ENCODE measurements around the gene CNOT1. TPM values are rescaled to one million over a fixed set of nuclear protein-coding genes. Genes with fewer than 3 reads are reported as not detected.

The CNOT1 gene
- total and polyA plus RNA-seq, 4 donors: 34.0 to 131 (median 78.5) TPM

- H3K36me3 ChIP-seq (ENCODE audit: control insufficient read depth in 4 of 4, insufficient read depth in 3 of 4, low read depth in 1 of 4, low read length in 3 of 4): no peaks in the 10 kb centered on the region
- H3K4me1 ChIP-seq (ENCODE audit: control insufficient read depth in 4 of 4, insufficient read depth in 4 of 4, low read length in 3 of 4): no peaks in the 10 kb centered on the region
- no peak overlapping the region for H3K9ac ChIP-seq (ENCODE audit: low read depth in 1 of 2, low read length in 2 of 2)
- TF ChIP-seq CTCF (IDR thresholded peaks at IDR 0.05; ENCODE audit: low read depth, low read length, missing input control) (no peak), FOXA1 (IDR thresholded peaks at IDR 0.05) (no peak), NR2F2 (IDR thresholded peaks at IDR 0.05) (no peak), TAF1 (conservative IDR thresholded peaks at IDR 0.05) (no peak), SP1 (IDR thresholded peaks at IDR 0.05) (no peak), YY1 (IDR thresholded peaks at IDR 0.05) (no peak), FOXA2 (IDR thresholded peaks at IDR 0.05) (no peak), HNF4G (IDR thresholded peaks at IDR 0.05) (no peak), JUND (IDR thresholded peaks at IDR 0.05) (no peak), RAD21 (IDR thresholded peaks at IDR 0.05) (no peak)
- TF ChIP-seq, protein P1, sequence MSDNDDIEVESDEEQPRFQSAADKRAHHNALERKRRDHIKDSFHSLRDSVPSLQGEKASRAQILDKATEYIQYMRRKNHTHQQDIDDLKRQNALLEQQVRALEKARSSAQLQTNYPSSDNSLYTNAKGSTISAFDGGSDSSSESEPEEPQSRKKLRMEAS (IDR thresholded peaks at IDR 0.05): no peak
- H3K4me3 ChIP-seq (ENCODE audit: low read depth in 1 of 3, low read length in 3 of 3): no peak overlapping the region
- no peaks in the 10 kb centered on the region for H3K9me3 ChIP-seq (ENCODE audit: control insufficient read depth in 4 of 4, low read length in 3 of 4)
- H3K27ac ChIP-seq (ENCODE audit: low read depth in 1 of 2, low read length in 2 of 2): no peak overlapping the region
- DNase-seq (ENCODE audit: low spot score): no peak
- H3K27me3 ChIP-seq (ENCODE audit: control insufficient read depth in 4 of 4, insufficient read depth in 4 of 4, low read length in 3 of 4): no peaks in the 10 kb centered on the region
- WGBS: 85% methylated on average over 8 of the region's 8 CpGs
Observed at GRCh38 chr16:58655215-58655596, 25.6 kb upstream of the CNOT1 start.

DNA sequence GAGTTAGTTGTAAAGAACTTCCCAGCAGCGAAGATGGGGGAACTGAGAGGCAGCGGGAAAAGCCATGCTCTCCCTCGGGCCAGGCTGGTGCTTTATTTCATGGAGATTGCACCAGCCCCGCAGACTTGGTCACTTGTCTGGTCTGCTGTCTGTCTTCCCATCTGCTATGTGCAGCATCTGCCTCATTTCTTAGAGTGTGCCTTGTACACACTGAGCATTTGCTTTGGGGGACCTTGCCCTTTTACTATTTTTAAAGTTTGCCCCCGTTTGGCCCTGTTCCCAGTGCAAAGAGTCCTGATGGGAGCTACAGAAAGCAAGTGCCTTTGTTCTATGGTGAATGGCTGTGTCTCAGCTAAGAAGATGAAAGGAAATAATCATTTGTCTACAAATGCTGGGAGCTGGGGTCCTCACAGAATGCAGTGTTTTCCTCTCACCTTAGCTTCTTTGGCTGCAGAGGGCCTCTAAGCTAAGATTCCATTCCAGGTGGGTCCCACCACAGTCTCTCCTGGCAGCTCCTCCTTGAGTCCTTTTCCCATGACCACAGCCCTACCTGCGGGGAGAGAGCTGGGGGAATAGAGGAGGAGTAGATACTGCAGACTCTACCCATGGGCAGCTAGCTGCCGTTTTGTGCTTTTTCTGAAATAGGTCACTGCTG, 25.1 kb upstream of the CNOT1 start:
- H3K27me3 ChIP-seq (ENCODE audit: control insufficient read depth in 4 of 4, insufficient read depth in 4 of 4, low read length in 3 of 4): no peaks in the 10 kb centered on the region
- H3K9ac ChIP-seq (ENCODE audit: low read depth in 1 of 2, low read length in 2 of 2): no peak overlapping the region
- H3K27ac ChIP-seq (ENCODE audit: low read depth in 1 of 2, low read length in 2 of 2): no peak overlapping the region
- H3K9me3 ChIP-seq (ENCODE audit: control insufficient read depth in 4 of 4, low read length in 3 of 4): no peaks in the 10 kb centered on the region
- no peak for DNase-seq (ENCODE audit: low spot score)
- H3K4me3 ChIP-seq (ENCODE audit: low read depth in 1 of 3, low read length in 3 of 3): no peak overlapping the region
- H3K4me1 ChIP-seq (ENCODE audit: control insufficient read depth in 4 of 4, insufficient read depth in 4 of 4, low read length in 3 of 4): no peaks in the 10 kb centered on the region
- TF ChIP-seq FOXA1 (IDR thresholded peaks at IDR 0.05) (no peak), EGR1 (IDR thresholded peaks at IDR 0.05; ENCODE audit: low read depth in 2 of 2) (no peak), JUND (IDR thresholded peaks at IDR 0.05) (no peak), FOXA2 (IDR thresholded peaks at IDR 0.05) (no peak)
- 86% methylated on average over 7 of the region's 7 CpGs for WGBS
- no peaks in the 10 kb centered on the region for H3K36me3 ChIP-seq (ENCODE audit: control insufficient read depth in 4 of 4, insufficient read depth in 3 of 4, low read depth in 1 of 4, low read length in 3 of 4)

DNA sequence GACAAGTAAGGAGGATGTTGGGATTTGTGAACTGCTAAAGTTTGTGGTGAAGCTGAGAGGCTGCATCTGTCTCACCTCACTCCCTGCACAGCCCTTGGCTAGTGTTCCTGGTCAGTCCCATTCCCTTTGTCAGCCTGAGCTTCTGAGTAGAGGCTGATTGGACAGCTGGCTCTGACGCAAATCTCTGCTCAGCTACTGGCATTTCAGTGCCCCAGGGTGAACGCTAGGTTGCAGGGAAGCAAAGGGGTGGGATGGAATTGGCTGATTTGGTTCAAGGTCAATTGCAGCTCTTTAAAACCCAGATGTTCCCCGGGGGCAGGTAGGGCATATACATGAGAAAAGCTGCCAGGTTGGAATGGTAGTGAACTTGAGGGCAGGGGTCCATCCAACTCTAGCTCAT, 23.1 kb upstream of the CNOT1 start:
- Histone ChIP-seq H3K9ac (ENCODE audit: low read depth in 1 of 2, low read length in 2 of 2) (no peak overlapping the region), H3K4me1 (ENCODE audit: control insufficient read depth in 4 of 4, insufficient read depth in 4 of 4, low read length in 3 of 4) (no peaks in the 10 kb centered on the region), H3K36me3 (ENCODE audit: control insufficient read depth in 4 of 4, insufficient read depth in 3 of 4, low read depth in 1 of 4, low read length in 3 of 4) (no peaks in the 10 kb centered on the region), H3K9me3 (ENCODE audit: control insufficient read depth in 4 of 4, low read length in 3 of 4) (no peaks in the 10 kb centered on the region), H3K4me3 (ENCODE audit: low read depth in 1 of 3, low read length in 3 of 3) (no peak overlapping the region), H3K27ac (ENCODE audit: low read depth in 1 of 2, low read length in 2 of 2) (no peak overlapping the region), H3K27me3 (ENCODE audit: control insufficient read depth in 4 of 4, insufficient read depth in 4 of 4, low read length in 3 of 4) (no peaks in the 10 kb centered on the region)
- TF ChIP-seq FOXA1 (IDR thresholded peaks at IDR 0.05) (no peak), NR2F2 (IDR thresholded peaks at IDR 0.05) (no peak)
- no peak for DNase-seq (ENCODE audit: low spot score)
- 52% methylated on average over 3 of the region's 3 CpGs for WGBS

DNA sequence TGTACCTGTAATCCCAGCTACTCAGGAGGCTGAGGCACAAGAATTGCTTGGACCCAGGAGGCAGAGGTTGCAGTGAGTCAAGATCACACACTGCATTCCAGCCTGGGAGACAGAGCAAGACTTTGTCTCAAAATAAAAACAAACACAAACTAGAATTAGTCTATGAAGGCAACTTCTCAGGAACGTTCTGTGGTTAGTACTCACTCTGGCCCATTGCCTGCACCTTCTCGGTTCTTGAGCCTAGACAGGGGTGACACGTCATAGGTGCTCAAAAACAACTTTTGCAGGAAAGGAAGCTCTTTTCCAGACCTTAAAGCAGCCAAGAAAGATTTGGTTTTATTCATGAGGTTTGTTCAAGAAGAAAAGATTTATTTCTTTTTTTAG, 22.3 kb upstream of the CNOT1 start:
- TF ChIP-seq RXRA (IDR thresholded peaks at IDR 0.05) (no peak), EGR1 (IDR thresholded peaks at IDR 0.05; ENCODE audit: low read depth in 2 of 2) (no peak), RAD21 (IDR thresholded peaks at IDR 0.05) (no peak)
- TF ChIP-seq, protein P2, sequence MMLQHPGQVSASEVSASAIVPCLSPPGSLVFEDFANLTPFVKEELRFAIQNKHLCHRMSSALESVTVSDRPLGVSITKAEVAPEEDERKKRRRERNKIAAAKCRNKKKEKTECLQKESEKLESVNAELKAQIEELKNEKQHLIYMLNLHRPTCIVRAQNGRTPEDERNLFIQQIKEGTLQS (IDR thresholded peaks at IDR 0.05): no peak
- H3K27me3 ChIP-seq (ENCODE audit: control insufficient read depth in 4 of 4, insufficient read depth in 4 of 4, low read length in 3 of 4): no peaks in the 10 kb centered on the region
- no peaks in the 10 kb centered on the region for H3K9me3 ChIP-seq (ENCODE audit: control insufficient read depth in 4 of 4, low read length in 3 of 4)
- H3K36me3 ChIP-seq (ENCODE audit: control insufficient read depth in 4 of 4, insufficient read depth in 3 of 4, low read depth in 1 of 4, low read length in 3 of 4): no peaks in the 10 kb centered on the region
- WGBS: 74% methylated on average over 3 of the region's 3 CpGs
- no peak overlapping the region for H3K27ac ChIP-seq (ENCODE audit: low read depth in 1 of 2, low read length in 2 of 2)
- DNase-seq (ENCODE audit: low spot score): no peak
- no peaks in the 10 kb centered on the region for H3K4me1 ChIP-seq (ENCODE audit: control insufficient read depth in 4 of 4, insufficient read depth in 4 of 4, low read length in 3 of 4)
- no peak overlapping the region for H3K4me3 ChIP-seq (ENCODE audit: low read depth in 1 of 3, low read length in 3 of 3)
- no peak overlapping the region for H3K9ac ChIP-seq (ENCODE audit: low read depth in 1 of 2, low read length in 2 of 2)

Measured in liver (tissue), 9 donors.